Measurements from ENCODE around the gene MRPL38.

Gene MRPL38

DNA sequence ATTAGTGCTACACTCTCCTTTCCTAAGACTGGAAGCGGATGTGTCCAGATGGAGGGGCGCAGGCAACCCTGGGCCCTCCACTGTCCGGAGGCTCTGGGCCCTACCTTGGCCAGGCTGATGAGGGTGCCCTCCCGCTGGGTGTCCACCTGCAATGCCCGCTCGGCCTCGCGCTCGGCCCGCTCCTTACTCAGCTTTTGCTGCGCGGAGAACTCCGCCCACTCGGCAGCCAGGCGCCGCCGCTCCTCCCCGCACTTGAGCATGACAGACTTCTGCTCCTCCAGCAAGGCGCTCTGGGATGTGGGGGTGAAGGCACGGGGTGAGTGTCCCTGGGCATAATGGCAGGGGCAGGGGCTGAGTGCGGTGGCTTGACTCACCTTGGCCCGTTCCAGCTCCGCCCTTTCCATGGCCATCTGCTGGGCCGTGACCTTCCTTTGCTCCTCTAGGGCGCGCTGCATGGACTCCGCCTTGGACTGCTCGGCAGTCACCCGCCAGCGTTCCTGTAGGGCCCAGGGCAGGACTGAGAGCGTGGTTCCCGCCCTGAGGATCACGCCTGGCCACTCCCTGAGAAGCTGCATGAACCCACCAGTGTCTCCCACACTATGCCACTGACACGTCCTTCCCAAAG is 10.1 kb upstream of the MRPL38 start:
- no peak for DNase-seq (ENCODE audit: low read depth in 1 of 2, low spot score in 1 of 2)
- in situ Hi-C loops (cut with HindIII; ENCODE audit: low pct_unique_long_range_greater_than_20kb, low sequenced_read_pairs), result no loop called here
- no peak for TF ChIP-seq JUND (IDR thresholded peaks at IDR 0.05; ENCODE audit: low read depth)

DNA sequence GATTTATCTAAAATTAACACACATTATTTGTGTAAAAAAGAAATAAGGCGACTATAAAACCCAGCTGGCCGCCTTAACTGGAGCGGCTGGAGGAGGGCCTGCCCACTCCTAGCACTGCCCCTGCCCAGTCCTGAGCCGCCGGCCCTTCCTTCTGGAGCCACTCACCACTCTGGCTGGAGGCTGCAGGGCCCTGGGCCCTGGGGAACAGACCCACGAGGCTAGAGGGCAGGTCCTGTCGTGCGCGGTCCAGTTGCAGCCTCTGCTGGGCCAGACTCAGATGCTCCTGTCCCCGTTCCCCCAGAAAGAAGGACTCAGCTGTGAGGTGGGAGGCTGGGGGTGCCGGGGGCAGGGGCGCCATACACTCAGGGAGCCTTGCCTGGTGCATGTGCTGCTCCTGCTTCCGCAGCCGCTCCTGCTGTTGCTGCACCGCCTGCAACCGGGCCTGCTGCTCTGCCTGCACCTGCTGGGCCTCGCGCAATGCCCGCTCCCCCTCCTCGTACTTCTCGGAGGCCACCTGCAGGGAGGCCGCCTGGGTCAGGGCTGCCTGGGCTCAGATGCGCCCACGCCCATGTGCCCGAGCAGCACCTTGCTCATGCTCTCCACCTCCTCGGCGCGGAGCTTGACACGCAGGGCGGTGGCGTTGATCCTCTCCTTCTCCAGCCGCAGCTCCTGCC is 9.0 kb upstream of the MRPL38 start:
- in situ Hi-C loops (cut with HindIII; ENCODE audit: low pct_unique_long_range_greater_than_20kb, low sequenced_read_pairs), result no loop called here
- no peak for DNase-seq (ENCODE audit: low read depth in 1 of 2, low spot score in 1 of 2)
- no peak for TF ChIP-seq JUND (IDR thresholded peaks at IDR 0.05; ENCODE audit: low read depth)

DNA sequence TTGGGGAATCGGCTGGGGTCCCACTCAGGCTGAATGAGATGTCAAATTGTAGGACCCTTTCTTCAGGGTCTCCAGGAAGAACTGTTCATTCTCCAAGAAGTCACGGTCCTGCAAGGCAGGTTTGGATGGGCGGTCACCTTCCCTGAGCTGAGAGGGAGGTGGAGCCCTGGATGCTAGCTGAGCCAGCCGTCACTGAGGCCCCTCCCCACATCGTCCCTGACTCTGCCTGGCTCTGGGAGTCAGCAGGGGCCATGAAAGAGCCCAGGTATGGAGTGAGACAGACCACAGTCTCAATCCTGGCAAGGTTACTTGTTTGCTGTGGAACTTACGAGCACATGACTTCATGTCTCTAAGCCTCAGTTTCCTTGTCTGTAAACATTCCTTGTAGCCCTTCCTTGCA is 6.0 kb upstream of the MRPL38 start:
- in situ Hi-C loops (cut with HindIII; ENCODE audit: low pct_unique_long_range_greater_than_20kb, low sequenced_read_pairs), result no loop called here
- no peak for DNase-seq (ENCODE audit: low read depth in 1 of 2, low spot score in 1 of 2)
- TF ChIP-seq JUND (IDR thresholded peaks at IDR 0.05; ENCODE audit: low read depth), result no peak

DNA sequence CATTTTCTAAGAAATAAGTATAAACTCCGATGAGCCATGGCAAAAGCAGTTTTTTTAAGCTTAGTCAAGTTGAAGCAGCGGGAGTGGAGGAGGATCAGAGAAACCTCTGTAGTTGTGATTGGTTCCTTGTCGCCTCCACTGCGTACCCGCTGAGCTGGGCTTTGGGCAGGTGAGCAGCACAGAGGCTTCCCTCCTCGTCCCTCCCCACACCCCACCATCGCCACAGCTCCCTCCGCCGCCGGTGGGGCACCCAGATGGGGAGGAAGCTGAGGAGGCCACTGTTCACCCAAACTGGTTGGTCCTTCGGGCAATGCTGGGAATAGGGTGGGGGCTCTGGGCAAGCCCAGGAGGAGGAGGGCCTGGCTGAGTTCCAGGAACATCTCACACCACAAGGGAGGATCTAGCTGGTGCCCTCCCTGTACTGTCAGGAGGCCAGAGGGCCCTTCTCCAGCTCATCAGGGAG is 5.2 kb upstream of the MRPL38 start:
- no peak for DNase-seq (ENCODE audit: low read depth in 1 of 2, low spot score in 1 of 2)
- TF ChIP-seq JUND (IDR thresholded peaks at IDR 0.05; ENCODE audit: low read depth), result no peak
- in situ Hi-C loops (cut with HindIII; ENCODE audit: low pct_unique_long_range_greater_than_20kb, low sequenced_read_pairs), result no loop called here

DNA sequence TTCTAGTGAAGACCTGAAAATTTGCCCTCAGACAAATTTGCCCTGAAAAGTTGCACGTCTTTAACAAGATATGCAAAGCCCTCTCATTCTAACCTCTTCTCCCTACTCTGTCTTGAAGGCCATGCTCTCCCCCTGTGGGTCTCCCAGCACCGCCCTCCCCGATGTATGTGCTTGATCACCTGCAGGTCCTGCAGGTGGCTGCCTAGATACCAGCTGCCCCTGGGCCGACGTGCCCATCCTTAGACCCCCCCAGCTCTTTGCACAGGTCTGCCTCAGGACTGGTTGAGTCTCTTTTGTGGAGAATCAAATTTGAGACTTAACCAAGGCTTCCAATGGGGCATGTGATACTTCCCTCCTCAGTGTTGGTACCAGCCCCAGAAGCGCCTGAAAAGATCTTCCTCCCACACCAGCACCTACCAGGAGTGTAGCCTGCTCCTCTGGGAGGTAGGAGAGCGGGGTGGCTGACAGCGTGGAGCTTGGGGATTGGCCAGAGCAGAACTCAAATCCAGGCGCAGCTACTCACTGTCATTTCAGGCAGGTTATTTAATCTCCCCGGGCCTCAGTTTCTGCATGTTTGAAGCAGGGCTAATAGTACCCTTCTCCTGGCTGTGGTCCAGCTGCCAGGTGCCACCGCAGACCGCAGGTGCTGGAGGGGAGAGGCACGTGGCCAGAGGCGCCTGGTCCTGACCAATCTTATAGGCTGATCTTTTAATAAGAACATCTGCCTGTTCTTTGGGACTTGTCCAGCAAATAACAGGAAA is 4.5 kb upstream of the MRPL38 start:
- DNase-seq (ENCODE audit: low read depth in 1 of 2, low spot score in 1 of 2), result no peak
- in situ Hi-C loops (cut with HindIII; ENCODE audit: low pct_unique_long_range_greater_than_20kb, low sequenced_read_pairs), result no loop called here
- TF ChIP-seq JUND (IDR thresholded peaks at IDR 0.05; ENCODE audit: low read depth), result no peak

DNA sequence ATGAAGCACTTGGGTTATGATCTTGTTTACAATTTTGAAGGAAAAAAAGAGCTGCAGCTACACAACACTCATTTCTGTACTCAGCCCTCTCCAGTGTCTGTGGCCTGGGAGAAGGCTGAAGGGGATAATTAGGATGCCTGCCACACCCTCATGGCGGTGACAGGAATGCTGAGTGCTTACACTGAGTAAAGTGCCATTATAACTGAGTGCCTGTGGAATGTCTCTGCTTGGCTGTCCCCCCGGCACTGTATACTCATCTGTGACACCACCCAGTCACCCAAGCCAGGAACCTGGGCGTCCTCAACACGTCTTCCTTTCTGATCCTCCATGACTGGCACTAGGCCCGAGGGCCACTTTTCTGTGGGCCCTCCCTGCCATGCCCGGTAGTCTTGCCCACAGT is 3.5 kb upstream of the MRPL38 start:
- in situ Hi-C loops (cut with HindIII; ENCODE audit: low pct_unique_long_range_greater_than_20kb, low sequenced_read_pairs), result no loop called here
- no peak for TF ChIP-seq JUND (IDR thresholded peaks at IDR 0.05; ENCODE audit: low read depth)
- DNase-seq (ENCODE audit: low read depth in 1 of 2, low spot score in 1 of 2), result no peak

DNA sequence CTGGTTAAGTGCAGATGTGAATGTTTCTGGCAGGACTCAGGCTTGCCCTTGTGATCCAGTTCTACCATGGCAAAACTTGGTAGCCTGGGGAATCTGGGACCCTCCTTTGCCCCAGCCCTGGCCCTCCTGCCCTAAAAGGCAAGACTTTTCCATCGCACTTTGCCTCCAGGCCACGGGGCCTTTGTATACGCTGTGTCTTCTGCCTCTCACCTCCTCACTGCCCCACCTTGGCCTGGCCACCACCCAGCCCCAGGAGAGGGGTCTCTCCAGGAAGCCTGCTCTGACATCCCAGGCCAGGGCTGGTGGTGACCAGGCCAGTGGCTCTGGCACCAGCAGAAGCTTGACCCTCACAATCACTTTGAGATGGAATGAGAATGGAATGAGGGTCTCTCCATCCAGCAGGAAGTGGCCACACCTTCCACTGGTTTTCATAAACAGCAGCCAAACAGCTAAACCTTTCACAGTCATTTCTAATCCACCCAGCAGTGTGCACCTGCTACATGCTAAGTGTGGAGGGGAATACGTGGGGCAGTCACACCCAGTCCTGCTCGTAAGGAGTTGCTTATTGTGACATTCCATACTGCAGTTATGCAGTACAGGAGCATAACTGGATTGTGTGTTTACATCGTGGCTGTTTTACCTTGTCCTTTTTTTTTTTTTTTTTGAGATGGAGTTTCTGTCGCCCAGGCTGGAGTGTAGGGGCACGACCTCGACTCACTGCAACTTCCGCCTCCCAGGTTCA is 1.6 kb upstream of the MRPL38 start:
- DNase-seq (ENCODE audit: low read depth in 1 of 2, low spot score in 1 of 2), result no peak
- in situ Hi-C loops (cut with HindIII; ENCODE audit: low pct_unique_long_range_greater_than_20kb, low sequenced_read_pairs), result no loop called here

DNA sequence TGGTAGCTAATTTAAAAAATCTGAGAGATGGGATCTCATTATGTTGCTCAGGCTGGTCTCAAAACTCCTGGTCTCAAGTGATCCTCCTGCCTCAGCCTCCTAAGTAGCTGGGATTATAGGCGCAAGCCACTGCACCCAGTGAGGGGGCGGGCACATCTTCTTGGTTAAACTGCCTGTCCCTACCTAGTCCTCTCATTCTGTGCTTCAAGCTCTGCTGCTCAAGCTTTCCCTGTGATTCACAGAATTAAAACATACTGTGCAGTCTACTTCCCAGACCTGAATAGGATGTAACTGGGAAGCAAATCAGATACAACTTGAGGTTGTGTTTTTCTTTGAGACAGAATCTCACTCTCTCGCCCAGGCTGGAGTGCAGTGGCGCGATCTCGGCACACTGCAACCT is 2.3 kb downstream of the MRPL38 start:
- no peak for DNase-seq (ENCODE audit: low read depth in 1 of 2, low spot score in 1 of 2)
- no peak for TF ChIP-seq JUND (IDR thresholded peaks at IDR 0.05; ENCODE audit: low read depth)
- in situ Hi-C loops (cut with HindIII; ENCODE audit: low pct_unique_long_range_greater_than_20kb, low sequenced_read_pairs), result no loop called here

More for the DNA sequence above, 1.6 kb upstream of the MRPL38 start:
- no peak for TF ChIP-seq JUND (IDR thresholded peaks at IDR 0.05; ENCODE audit: low read depth)

DNA sequence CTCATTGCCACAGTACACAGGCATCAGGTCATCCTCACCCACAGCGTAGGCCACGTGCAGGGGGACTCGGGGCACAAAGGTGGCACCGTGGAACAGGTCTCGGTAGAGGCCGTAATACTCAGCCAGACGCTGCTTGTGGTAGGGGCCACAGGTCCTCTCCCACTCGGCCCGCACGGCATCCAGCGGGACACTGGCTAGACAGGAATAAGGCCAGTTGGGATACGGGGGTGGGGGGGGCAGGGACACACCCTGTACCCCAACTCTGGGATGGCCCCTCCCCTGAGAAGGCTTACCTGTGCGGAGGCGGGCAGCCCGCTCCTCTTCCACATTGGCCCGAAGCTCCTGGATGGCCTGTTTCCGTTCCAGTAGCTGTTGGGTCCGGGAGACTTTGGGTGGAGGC is 3.0 kb downstream of the MRPL38 start:
- DNase-seq (ENCODE audit: low read depth in 1 of 2, low spot score in 1 of 2), result no peak
- in situ Hi-C loops (cut with HindIII; ENCODE audit: low pct_unique_long_range_greater_than_20kb, low sequenced_read_pairs), result no loop called here
- no peak for TF ChIP-seq JUND (IDR thresholded peaks at IDR 0.05; ENCODE audit: low read depth)

DNA sequence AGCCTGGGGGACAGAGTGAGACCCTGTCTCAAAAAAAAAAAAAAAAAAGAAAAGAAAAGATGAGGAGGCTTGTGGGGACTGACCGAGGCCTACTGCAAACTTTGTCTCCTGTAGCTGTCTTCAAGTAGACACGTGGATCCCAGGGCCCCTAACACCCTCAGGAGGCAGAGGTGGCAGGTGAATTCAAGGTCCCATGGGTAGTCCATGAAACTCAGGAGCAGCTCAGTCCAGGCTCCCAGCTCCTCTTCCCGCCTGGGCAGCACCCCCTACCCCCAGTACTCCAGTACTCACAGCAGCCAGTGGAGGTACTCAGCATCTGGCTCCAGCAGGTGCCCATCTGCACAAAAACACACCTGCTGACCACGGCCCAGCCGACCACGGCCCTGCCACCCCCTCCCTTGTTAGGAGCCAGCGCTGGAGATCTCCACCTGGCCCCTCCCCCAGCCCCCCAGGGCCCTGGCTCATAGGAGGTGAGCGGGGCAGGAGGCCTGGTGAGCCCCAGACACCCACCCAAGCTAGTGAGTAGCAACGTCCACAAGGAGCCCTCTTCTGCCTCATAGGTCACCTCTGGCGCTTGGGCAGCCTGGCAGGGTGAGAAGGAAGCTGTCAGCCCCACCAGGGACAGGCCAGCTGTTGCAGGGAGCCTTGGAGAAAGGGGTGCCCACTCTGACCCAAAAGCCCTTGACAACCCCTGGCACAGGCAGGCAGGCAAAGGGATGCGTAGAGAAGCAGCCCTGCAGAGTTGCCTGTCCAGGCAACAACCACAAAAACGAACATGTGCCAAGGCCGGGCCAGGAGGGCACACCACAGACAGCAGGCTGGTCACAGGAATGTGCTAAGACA is 3.8 kb downstream of the MRPL38 start:
- in situ Hi-C loops (cut with HindIII; ENCODE audit: low pct_unique_long_range_greater_than_20kb, low sequenced_read_pairs), result no loop called here
- DNase-seq (ENCODE audit: low read depth in 1 of 2, low spot score in 1 of 2), result no peak
- no peak for TF ChIP-seq JUND (IDR thresholded peaks at IDR 0.05; ENCODE audit: low read depth)

DNA sequence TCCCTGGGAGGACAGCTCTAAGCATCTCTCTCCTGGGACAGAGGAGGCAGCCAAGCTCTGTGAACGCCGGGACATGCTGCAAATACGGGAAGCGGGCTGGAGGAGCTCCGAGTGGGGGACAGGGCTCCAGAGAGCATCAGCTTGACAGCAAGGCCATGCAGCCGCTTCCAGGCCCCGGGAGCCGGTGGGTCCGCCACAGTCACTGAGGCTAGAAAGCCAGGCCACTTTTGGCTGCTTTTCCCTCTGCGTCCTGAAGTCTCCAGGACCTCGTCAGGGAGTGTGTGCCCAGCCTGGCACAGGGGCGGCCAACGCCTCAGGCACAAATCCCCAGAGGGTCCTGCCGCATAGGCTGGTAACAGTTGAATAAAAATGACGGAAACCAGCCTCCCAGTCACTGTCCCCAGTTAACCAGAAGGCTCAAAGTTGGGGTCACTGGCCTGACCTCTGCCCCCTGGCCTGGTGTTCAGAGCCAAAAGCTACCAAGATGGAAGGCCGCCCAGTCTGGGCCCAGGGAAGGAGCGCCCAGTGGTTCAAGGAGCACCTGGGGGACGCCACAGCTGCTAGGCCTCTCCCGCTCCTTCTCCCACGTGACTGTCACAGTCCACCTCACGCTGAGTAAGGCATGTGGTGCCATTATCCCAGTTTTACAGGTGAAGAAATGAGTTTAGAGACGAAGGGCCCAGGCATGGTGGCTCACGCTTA is 4.8 kb downstream of the MRPL38 start:
- no peak for TF ChIP-seq JUND (IDR thresholded peaks at IDR 0.05; ENCODE audit: low read depth)
- in situ Hi-C loops (cut with HindIII; ENCODE audit: low pct_unique_long_range_greater_than_20kb, low sequenced_read_pairs), result no loop called here
- no peak for DNase-seq (ENCODE audit: low read depth in 1 of 2, low spot score in 1 of 2)
